HG03064 (cell line): ENCODE data around the gene GALNT10.

Experiments used
- ATAC-seq: cut with Tn5 transposase; IDR thresholded peaks from one replicate; pipeline ENCODE4 v1.9.1; 2021; ENCODE audit warnings: low read depth; ENCODE audit not compliant: unreplicated experiment

The GALNT10 gene

DNA sequence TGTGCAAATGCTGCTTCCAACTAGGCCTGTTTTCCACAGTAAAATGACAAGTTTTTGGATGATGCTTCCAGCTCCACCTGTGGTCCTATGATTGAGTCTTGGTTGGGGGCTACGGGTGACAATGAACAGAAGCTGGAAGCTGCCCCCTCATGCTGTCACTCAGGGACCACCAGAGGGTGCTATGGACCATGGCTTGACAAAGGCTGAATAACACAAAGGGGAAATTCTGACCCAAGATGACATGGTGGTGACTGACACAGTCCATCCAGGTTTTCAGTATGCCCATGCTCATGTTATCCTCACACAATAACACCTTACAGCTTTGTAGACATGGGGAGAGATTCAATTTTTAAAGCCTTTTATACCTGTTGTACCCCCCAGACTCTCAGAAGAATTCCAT is 231.3 kb downstream of the GALNT10 start:
- ATAC-seq = no peak

DNA sequence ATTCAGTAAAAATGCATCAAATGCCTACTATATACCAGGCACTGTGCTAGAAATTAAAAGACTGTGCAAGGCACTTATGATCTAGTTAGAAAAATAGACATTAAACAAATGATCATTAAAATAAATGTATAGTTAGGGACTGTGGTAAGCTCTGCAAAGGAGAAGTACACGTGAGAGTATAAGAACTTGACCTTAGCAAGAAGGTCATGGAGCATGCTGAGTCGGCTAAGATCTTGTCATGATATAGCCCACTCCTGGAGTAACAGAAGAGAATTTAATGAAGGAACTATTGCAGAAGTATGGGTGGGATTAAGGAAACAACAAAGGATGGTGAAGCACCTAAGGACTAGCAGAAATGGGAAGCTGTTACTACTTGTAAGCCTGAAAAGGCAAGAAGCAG is 231.8 kb downstream of the GALNT10 start:
- ATAC-seq = no peak

DNA sequence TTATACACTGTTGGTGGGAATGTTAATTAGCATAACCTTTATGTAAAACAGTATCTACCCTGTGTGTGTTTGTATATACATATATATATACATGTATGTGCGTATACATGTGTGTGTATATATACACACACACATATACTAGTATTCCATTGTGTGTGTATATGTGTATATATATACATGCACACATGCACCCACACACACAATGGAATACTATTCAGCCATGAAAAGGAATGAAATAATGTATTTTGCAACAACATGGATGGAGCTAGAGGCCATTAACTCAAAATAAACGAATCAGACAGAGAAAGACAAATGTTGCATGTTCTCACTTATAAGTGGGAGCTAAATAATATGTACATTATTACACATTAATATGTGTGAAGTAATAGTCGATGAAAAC is 237.7 kb downstream of the GALNT10 start:
- no peak for ATAC-seq

GRCh38 chr5:154429341-154429740 is 238.8 kb downstream of the GALNT10 start:
- ATAC-seq = no peak

- ATAC-seq = no peak
Observed at GRCh38 chr5:154430466-154430865, 239.9 kb downstream of the GALNT10 start.

DNA sequence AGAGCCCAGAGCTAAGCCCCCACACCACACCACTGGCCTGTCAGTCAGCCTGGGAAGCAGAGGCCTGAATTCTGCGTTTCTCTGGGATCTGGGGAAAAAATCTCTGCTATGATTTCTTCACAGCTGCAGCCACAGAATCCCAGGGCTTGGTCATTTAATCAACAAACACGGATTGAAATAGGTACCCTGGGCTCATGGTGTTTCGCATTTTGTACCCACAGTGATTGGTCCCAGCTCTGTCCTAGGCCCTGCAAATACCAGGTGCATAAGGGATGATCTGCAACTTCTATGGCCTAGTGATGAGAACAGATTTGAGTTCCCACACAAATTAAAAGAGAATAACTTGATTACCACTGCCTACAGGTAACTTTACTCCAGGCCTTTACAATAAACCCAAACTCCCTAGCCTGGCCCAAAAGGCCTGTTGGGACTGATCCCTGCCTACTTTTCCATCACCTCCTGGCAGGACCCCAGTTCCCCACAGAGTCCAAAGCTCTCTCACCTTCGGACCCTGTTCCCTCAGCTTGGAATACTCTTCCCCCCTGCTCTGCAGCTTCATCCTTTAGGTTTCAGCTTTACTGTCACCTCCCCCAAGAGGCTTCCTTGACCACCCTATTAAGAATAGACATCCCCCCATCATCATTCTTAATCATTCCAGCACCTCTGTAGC is 240.6 kb downstream of the GALNT10 start:
- no peak for ATAC-seq

- ATAC-seq = no peak
Observed at GRCh38 chr5:154435226-154435625, 244.7 kb downstream of the GALNT10 start.

- no peak for ATAC-seq
Observed at GRCh38 chr5:154437281-154437965, 246.9 kb downstream of the GALNT10 start.

DNA sequence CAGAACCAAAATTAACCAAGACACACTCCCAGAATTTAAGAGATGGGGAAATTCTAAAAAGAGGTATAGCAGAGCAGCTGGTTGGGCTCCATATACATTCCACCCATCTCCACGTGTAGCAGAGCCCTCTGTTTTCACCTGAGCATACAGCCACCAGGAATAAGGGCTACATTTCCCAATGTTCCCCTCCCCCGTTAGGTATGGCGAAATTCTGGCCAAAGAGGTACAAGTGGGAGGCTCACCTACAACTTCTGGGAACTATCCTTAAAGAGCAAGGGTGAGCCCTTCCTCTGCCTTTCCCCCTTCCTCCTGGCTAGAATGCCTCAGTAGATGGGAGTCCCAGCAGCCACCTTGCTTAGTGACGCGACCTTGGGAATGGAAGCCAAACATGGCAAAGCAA is 250.0 kb downstream of the GALNT10 start:
- ATAC-seq = no peak

DNA sequence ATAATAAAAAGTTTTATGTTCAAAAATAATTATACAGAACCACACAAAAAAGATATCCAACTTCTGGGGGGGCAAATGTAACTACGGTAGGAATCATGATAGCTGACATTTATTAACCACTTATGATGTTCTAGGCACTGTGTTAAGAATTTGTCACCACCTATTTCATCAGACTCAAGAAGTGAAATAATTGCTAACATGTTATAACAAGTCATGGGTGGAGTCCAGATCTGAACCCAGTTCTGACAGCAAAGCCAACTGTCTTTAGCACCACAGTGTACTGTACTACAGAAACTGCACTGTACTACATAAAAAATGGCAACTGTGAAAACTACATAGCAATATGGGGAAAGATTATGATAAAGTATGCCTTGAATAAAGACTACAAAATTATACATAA is 252.3 kb downstream of the GALNT10 start:
- no peak for ATAC-seq

DNA sequence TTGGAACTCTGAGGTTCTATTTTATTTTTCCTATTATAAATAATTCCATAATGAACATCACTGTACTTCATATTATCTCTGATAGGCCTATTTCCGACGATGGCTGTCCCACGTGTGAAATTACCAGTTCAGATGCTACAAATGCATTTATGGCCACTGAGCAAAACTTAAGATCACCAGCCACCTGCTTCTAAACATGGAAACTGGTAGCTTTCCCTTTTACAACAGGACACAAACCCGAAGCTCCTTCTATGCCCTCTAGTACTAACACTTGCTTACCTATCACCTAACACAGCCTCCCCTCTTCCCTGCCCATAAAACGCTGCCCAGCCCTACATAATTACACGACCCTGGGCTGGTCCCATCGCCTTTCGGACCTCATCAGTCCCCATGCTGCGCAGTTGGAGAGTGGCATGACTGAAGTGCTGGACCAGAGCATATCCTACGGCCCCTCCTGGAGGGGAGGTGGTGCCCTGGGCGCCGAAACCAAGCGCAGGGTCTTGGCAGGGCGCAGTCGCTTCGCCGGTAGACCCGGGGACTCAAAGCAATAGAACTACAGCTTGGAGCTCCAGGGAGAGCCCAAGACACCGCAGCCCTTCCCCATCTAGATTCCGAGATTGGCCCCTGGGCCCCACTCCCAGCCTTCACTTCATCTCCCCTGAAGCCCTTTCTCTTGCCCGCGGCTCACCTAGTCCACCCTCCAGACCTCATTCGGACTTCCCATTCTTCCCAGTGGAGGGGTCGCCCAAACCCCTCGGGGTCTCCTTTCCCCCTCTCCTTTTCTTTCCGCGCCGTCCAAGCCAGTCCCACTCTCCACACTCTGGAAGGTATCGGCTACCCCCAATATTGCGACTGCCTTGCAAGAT is 254.3 kb downstream of the GALNT10 start:
- no peak for ATAC-seq

DNA sequence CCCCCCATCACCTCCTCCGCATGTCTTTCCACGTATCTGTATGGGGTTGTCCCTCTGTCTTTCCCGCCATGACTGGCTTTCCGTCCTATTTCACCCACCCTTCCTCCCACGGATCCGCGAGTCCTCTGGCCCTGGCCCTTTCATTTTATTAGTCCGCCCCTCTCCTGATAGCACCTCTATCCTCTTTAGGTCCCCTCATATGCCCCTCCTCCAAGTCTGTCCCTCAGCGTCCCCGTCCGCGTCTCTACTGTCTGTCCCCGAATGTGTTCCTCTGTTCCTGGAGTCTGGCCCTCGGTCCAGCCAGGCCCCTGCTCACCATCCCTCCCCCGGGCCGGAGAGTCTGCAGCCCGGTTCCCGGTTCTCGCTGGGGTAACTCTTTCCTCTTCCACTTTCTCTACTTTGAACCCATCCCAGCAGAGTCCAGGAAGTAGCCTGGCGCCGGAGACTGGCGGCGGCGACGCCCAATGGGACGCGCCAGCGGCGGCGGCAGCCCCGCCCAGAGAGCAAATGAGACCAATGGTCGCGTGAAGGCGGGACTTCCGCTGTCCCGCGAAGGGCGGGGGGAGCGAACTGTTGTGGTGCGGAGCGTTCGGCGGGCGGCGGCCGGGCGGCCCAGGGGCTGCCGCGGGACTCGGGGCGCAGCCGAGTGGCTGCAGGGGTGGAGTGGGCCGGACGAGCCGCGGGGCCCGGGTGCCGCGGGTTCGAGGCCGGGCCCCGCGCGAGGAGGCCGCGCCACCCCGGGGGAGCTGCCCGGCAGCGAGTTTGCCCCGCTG is 255.1 kb downstream of the GALNT10 start, which contains the start of gene SAP30L:
SAP30L (plus strand) TSS at position 576 of the 773 bp plus-strand sequence. CDS start 608 bp downstream, outside the sequence.
- peak; percentile 93 for ATAC-seq

DNA sequence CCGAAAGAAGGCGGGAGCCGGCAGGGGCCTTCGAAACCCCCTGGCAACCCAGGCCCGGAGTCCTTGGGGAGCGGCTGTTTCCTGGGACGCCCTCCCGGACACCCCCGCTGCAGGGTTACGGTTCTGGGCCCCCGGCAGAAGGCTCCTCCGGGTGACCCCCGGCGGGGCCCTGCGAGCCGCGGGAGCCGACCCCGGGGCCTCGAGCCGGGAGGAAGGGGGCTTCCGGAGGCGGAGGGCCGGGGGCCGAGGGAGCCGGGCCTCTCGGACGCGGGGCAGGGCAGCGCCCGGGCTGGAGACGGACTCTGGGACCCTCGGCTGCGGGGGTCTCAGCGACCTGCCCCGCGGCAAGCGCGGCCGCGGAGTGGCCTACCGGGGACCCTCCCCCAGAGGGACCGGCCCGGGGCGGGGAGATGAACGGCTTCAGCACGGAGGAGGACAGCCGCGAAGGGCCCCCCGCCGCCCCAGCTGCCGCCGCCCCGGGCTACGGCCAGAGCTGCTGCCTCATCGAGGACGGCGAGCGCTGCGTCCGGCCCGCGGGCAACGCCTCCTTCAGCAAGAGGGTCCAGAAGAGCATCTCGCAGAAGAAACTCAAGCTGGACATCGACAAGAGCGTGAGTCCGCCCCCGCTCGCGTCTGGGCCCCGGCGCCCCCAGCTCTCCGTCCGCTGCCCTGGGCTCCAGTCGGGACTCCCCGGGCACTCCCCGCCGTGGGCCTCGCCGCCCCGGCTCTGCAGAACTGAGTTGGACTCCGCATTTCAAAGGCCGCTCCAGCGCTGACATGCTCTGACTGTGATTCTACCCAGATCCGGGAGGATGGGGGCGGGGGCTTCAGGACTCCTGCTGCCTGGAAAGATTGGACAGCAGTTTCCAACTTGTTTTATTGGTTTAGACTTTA is 255.9 kb downstream of the GALNT10 start:
- ATAC-seq = peak; percentile 13

DNA sequence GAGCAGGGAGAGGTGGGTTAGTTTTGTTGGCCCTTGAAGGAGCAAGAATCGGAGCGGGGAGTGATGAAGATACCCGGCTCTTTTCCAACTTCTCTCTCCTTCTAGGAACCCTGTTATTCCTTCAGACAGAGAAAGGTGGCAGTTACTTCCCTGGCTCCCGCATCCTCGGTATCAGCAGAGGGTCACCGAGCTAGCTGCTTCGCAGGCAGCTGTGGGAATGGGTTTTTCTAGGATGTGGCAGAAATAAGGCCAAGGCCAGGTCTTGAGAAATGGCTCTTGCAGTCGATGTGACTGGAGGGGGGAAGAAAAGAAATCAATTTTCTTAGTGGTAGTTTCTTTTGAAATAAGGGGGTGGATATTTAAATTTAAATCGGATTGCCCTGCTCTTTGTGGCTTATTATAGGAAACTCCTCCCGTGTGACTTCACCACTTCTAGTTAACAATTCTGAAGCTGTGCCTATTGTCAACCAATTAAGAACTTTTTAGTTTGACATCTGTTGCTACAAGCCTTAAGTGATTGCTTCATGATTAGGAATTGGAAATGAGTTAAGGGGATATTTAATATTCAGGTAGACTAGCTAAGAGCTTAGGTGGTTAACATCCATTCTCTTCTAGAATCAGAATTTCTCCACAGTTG is 256.7 kb downstream of the GALNT10 start:
- ATAC-seq = no peak

- ATAC-seq = no peak
Observed at GRCh38 chr5:154449786-154450185, 259.3 kb downstream of the GALNT10 start.

DNA sequence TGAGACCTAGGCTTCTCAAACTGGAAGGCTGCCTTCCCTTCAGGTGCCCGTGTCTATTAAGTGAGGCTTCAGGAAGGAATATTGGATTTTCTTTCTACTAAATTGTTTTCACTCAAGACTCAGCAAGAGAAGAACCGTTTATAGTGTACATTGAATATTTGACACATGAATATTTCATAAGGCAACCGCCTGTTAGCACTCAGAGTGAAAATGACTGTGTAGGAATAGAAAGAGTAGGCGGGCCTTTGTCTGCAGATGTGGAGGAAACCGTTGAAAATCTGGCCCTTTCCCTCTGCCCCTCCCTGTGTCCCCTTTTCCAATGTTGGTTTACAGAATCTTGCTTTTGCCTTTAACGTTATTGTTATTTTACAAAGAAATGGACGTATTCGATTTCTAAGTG is 261.4 kb downstream of the GALNT10 start:
- no peak for ATAC-seq

DNA sequence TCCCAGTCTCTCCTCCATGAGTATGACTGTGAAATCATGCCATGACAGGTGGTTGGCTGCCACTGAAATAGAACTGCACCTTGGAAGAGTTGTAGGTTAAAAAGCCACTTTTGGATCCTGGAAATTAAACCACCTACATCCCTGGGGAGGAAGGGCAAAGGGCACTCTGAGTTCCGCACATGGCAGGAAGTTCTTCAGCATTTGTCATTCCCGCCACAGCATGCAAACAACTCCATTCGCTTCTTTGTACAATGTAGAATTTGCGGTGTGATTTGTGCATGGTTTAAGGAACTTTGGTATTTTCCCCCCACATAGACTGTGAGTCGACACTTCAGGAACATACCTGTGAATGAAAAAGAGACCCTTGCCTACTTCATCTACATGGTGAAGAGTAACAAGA is 265.1 kb downstream of the GALNT10 start:
- ATAC-seq = no peak

GRCh38 chr5:154456540-154456939 is 266.0 kb downstream of the GALNT10 start:
- ATAC-seq = no peak

DNA sequence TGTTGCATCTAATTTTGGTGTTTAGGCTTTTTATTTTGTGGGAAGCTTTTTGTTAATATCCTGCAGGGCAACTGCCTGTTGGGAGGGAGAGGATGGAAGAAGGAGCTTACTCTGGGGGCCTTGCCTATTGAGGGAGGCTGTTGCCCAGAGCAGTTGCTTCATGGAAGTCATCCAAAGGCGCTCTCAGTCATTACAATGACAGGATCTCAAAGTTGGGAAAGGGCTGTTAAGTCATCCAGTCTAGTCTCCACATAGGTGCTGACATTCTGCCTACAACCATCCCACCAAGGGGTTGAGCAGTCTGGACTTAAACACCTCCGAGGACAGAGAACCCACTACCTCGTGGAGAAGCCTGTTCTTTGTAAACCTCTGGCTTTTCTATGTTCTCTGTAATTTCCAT is 268.5 kb downstream of the GALNT10 start:
- ATAC-seq = no peak
